CD4-positive, alpha-beta T cell treated with Interleukin-6 at 100 ng/mL for 8 hours (primary cell): ENCODE measurements around the gene PDE10A.
"Not testable (repeated sequence)": the region's sequence is repeated elsewhere in the genome, so short reads cannot be mapped to it uniquely, and the experiment has no call there.

Source experiments
- DNase-seq: peaks from one replicate; pipeline ENCODE4 v3.0.0-alpha.2; 2020; ENCODE audit warnings: mixed read lengths, low spot score

The PDE10A gene

GRCh38 chr6:165468340-165469235 lies 194.5 kb downstream of the PDE10A start:
- DNase-seq = no peak

- not testable (repeated sequence) for DNase-seq
Observed at GRCh38 chr6:165463499-165463898, 199.5 kb downstream of the PDE10A start.

- DNase-seq = not testable (repeated sequence)
Observed at GRCh38 chr6:165459605-165460301, 203.3 kb downstream of the PDE10A start.

- no peak for DNase-seq
Observed at GRCh38 chr6:165458134-165458533, 204.9 kb downstream of the PDE10A start.

GRCh38 chr6:165456286-165456685 lies 206.8 kb downstream of the PDE10A start:
- no peak for DNase-seq

- no peak for DNase-seq
Observed at GRCh38 chr6:165455488-165455887, 207.6 kb downstream of the PDE10A start.

- DNase-seq = no peak
Observed at GRCh38 chr6:165453395-165453794, 209.6 kb downstream of the PDE10A start.

- no peak for DNase-seq
Observed at GRCh38 chr6:165451838-165452237, 211.2 kb downstream of the PDE10A start.

- no peak for DNase-seq
Observed at GRCh38 chr6:165448210-165448609, 214.8 kb downstream of the PDE10A start.

- no peak for DNase-seq
Observed at GRCh38 chr6:165447141-165447540, 215.9 kb downstream of the PDE10A start.

- DNase-seq = no peak
Observed at GRCh38 chr6:165446331-165446730, 216.7 kb downstream of the PDE10A start.

- no peak for DNase-seq
Observed at GRCh38 chr6:165443462-165443861, 219.6 kb downstream of the PDE10A start.

- DNase-seq = no peak
Observed at GRCh38 chr6:165441181-165441580, 221.9 kb downstream of the PDE10A start.

- no peak for DNase-seq
Observed at GRCh38 chr6:165439928-165440554, 223.0 kb downstream of the PDE10A start.

GRCh38 chr6:165426892-165427291 lies 236.1 kb downstream of the PDE10A start:
- no peak for DNase-seq

GRCh38 chr6:165422192-165422591 lies 240.8 kb downstream of the PDE10A start:
- no peak for DNase-seq

GRCh38 chr6:165417278-165417865 lies 245.7 kb downstream of the PDE10A start:
- no peak for DNase-seq

- DNase-seq = no peak
Observed at GRCh38 chr6:165404697-165405096, 258.3 kb downstream of the PDE10A start.

- no peak for DNase-seq
Observed at GRCh38 chr6:165404296-165404695, 258.7 kb downstream of the PDE10A start.

- DNase-seq = no peak
Observed at GRCh38 chr6:165403006-165403595, 259.9 kb downstream of the PDE10A start.

GRCh38 chr6:165401092-165401491 lies 261.9 kb downstream of the PDE10A start:
- no peak for DNase-seq

GRCh38 chr6:165390475-165390874 lies 272.6 kb downstream of the PDE10A start:
- no peak for DNase-seq
